SK-N-MC (cell line): Measurements from ENCODE around the gene SHOC1.
A peak's percentile ranks its signal among the peaks of the same experiment; 100 is the strongest.

Experiments used
- EZH2 ChIP-seq: fragments of 200-600 bp; sonication (generic); IDR thresholded peaks from one replicate; pipeline ENCODE4 v1.6.1; 2017; ENCODE audit warnings: antibody characterized with exemption
- FOXP2 ChIP-seq: optimal IDR thresholded peaks from 2 replicates; pipeline ENCODE3; 2011; ENCODE audit warnings: mild to moderate bottlenecking, moderate library complexity; ENCODE audit not compliant: insufficient read depth; ENCODE audit errors: extremely low read length, control extremely low read depth
- POLR2AphosphoS5 ChIP-seq: IDR thresholded peaks from 2 replicates; pipeline ENCODE4 v1.6.1; 2012; ENCODE audit warnings: mild to moderate bottlenecking, low read depth, low read length, borderline replicate concordance

DNA sequence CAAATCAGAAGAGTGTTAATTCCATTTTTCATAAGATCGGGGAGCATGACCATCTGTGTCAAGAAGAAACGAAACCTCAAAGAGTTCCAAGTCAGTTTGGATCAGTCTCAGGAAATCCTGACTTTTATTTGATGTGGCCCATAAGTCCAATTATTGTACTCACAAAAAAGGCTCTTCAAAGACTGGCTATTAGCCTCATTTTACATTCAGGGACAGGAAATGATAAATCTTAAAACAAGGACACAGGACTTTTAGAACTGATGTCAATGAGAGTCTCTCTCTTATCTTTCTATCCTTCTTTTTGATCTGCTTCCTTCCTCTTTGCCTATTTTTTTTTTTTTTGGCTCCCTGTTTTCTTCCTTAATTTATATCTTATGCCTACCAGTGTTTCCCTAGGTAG is 43.7 kb upstream of the SHOC1 start:
- TF ChIP-seq POLR2AphosphoS5: 0 out of 2 replicates have a peak, but pooled peaks have one; percentile 19
- TF ChIP-seq EZH2: no peak
- TF ChIP-seq FOXP2: no peak
